SU-DHL-6 (cell line): ENCODE data around the gene EYS.

ENCODE experiments used
- EZH2phosphoT487 ChIP-seq: fragments of 200-600 bp; sonication (generic), shearing (Covaris generic); conservative IDR thresholded peaks from 2 replicates; pipeline ENCODE4 v1.6.1; 2018; ENCODE audit warnings: mild to moderate bottlenecking, antibody characterized with exemption, low read length, moderate library complexity, mixed read lengths
- TF ChIP-seq, protein P1 (sequence below): fragments of 200-600 bp; sonication (generic); IDR thresholded peaks from one replicate; pipeline ENCODE4 v1.5.1; 2017; ENCODE audit warnings: antibody characterized with exemption, mild to moderate bottlenecking, low read length, moderate library complexity; ENCODE audit not compliant: insufficient read depth, poor library complexity, severe bottlenecking

DNA sequence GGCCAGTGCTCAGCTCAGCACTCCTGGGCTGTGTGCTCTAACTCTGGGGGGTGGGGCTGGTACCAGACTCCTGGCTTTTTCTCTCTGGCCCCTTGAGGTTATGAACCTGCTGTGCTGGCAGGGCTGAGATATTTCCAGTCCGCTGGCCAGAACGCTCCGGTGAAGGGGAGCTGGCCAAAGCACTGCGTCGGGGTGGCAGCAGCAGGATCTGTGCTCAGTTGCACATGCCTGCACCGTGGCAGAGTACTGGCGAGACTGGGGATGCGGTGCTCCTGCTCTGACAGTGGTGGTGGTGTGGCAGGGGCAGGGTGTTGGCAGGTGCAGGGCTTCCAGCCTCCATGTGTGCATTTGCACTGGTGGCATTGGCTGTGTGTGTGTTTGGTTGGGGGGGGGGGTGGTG, 1697.0 kb downstream of the EYS start:
- TF ChIP-seq, protein P1, sequence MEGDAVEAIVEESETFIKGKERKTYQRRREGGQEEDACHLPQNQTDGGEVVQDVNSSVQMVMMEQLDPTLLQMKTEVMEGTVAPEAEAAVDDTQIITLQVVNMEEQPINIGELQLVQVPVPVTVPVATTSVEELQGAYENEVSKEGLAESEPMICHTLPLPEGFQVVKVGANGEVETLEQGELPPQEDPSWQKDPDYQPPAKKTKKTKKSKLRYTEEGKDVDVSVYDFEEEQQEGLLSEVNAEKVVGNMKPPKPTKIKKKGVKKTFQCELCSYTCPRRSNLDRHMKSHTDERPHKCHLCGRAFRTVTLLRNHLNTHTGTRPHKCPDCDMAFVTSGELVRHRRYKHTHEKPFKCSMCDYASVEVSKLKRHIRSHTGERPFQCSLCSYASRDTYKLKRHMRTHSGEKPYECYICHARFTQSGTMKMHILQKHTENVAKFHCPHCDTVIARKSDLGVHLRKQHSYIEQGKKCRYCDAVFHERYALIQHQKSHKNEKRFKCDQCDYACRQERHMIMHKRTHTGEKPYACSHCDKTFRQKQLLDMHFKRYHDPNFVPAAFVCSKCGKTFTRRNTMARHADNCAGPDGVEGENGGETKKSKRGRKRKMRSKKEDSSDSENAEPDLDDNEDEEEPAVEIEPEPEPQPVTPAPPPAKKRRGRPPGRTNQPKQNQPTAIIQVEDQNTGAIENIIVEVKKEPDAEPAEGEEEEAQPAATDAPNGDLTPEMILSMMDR: no peak
- TF ChIP-seq EZH2phosphoT487: no peak
